Activated CD8-positive, alpha-beta memory T cell treated with anti-CD3 and anti-CD28 coated beads, Interleukin-2, amount 50 U/mL, for 4 hours (primary cell): Measurements from ENCODE around the gene COG3.
"Not testable (repeated sequence)": the region's sequence is repeated elsewhere in the genome, so short reads cannot be mapped to it uniquely, and the experiment has no call there.

Experiments used
- DNase-seq: peaks from one replicate; pipeline ENCODE4 v3.0.0-alpha.2; 2020

COG3 gene, protein sequence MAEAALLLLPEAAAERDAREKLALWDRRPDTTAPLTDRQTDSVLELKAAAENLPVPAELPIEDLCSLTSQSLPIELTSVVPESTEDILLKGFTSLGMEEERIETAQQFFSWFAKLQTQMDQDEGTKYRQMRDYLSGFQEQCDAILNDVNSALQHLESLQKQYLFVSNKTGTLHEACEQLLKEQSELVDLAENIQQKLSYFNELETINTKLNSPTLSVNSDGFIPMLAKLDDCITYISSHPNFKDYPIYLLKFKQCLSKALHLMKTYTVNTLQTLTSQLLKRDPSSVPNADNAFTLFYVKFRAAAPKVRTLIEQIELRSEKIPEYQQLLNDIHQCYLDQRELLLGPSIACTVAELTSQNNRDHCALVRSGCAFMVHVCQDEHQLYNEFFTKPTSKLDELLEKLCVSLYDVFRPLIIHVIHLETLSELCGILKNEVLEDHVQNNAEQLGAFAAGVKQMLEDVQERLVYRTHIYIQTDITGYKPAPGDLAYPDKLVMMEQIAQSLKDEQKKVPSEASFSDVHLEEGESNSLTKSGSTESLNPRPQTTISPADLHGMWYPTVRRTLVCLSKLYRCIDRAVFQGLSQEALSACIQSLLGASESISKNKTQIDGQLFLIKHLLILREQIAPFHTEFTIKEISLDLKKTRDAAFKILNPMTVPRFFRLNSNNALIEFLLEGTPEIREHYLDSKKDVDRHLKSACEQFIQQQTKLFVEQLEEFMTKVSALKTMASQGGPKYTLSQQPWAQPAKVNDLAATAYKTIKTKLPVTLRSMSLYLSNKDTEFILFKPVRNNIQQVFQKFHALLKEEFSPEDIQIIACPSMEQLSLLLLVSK

DNA sequence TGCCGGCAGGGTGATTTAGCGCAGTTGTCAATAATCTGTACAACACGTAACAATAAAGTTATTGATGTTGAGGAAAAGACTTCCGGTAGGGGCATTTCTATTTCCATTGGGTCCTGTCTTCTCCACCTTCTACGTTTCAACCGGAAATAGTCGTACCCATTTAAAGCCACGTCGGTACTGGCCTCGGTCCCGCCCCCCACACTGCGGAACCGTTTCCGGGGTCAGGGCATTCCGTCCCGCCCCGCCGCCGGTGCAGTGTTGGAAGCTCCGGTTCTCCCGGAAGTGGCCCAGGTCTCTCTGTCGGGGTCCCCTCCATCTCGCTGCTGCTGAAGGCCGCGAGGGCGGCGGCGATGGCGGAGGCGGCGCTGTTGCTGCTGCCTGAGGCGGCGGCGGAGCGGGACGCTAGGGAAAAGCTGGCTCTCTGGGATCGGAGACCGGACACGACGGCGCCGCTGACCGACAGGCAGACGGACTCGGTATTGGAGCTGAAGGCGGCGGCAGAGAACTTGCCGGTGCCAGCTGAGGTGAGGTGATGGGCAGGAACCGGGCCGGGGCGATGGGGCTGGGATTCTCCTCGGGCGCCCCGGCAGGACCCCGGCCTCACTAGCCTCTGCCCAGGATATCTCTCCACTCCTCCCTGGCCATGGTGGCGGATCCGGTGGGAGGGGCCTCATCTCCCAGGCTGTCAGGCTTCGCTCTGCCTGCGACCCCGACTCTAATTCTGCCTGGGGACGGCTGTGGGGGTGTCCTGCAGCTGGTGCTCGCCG lies at the start of gene COG3:
COG3 (plus strand) TSS at position 253 of the 767 bp plus-strand sequence; CDS start at position 351, 98 bp downstream.
- peak; percentile 93 for DNase-seq

DNA sequence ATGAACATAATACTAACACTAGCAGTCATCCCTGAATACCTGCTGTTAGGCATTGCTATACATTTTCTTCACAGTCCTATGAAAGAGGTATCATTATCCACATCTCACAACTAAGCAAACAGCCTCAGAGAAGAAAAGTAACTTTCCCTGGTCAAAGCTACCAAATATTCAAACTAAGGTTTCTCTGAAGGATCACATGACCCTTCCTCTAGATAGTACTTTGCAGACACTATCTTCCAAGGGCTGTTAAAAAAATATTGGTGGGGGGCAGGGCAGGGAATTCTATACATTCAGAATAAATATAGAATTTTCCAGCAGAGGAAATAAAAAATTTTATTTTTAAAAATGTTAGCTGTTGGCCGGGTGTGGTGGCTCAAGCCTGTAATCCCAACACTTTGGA lies 49.6 kb upstream of the COG3 start:
- no peak for DNase-seq

GRCh38 chr13:45416516-45417128 lies 48.1 kb upstream of the COG3 start:
- DNase-seq = no peak

DNA sequence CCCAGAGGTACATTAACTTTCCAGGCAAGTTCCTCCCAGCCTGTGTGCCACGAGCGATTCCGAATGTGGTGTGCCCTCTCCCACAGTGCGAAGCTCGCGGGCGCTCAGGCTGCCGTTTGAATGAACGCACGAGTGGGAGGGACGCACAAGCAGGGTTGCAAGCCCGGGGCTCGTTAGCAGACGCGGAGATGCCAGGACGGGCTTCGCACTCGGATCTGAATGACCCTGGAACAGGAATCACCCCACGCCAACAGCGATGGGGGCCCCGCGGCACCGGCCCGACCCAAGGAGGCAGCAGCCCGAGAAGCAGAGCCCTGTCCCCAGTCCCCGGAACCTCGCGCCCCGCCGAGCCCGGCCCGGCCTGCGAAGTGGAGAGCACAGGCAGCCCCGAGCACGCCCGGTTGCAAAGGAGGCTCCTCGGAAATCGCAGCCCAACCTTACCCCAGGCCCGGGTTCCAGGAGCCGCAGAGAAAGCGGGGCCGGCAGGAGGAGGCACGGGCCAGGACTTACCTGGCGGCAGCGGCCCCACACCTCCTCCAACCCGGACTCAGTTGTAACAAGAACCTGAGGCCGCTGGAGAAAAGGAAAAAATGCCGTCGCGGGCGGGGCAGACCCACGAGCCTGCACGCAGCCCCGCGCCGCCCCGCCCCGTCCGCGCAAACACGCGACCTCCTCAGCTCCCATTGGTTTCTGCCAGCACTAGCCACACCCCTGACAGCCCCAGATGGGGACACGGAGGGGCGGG lies 46.8 kb upstream of the COG3 start, which contains the start of gene SLC25A30:
SLC25A30 (minus strand) TSS at position 584 of the 745 bp plus-strand sequence. CDS start 6,948 bp downstream, outside the sequence.
- DNase-seq = peak; percentile 93

DNA sequence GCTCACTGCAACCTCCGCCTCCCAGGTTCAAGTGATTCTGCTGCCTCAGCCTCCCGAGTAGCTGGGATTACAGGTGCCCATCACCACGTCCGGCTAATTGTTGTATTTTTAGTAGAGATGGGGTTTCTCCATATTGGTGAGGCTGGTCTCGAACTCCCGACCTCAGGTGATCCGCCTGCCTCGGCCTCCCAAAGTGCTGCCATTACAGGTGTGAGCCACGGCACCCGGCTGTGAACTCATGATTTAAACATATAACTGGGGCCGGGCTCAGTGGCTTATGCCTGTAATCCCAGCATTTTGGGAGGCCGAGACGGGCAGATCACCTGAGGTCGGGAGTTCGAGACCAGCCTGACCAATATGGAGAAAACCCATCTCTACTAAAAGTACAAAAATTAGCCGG lies 45.4 kb upstream of the COG3 start:
- DNase-seq = not testable (repeated sequence)

- no peak for DNase-seq
Observed at GRCh38 chr13:45419945-45420344, 44.8 kb upstream of the COG3 start.

- DNase-seq = no peak
Observed at GRCh38 chr13:45422731-45423292, 41.9 kb upstream of the COG3 start.

- not testable (repeated sequence) for DNase-seq
Observed at GRCh38 chr13:45426056-45426841, 38.5 kb upstream of the COG3 start.

GRCh38 chr13:45432737-45433380 lies 31.9 kb upstream of the COG3 start:
- DNase-seq = no peak

DNA sequence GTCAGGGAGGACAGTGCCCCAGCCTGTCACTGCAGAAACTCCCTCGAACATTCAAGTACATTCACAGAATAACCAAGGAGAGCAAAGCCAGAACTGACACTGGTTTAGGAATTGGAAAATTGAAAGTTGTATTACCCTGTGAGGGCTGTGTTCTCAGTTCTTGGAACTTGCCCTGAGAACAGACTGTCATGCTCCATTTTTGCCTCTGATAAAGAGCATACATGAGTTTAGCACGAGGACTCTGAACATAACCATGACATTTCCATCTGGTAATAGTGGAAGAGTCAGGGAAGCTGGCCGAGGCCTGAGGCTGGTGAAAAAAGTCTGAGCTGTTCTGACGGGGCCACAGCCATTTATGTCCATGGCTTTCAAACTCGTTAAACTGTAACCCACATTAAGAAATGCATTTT lies 31.4 kb upstream of the COG3 start:
- DNase-seq = no peak

GRCh38 chr13:45434556-45435371 lies 30.0 kb upstream of the COG3 start:
- no peak for DNase-seq

GRCh38 chr13:45436332-45436731 lies 28.4 kb upstream of the COG3 start:
- DNase-seq = no peak

DNA sequence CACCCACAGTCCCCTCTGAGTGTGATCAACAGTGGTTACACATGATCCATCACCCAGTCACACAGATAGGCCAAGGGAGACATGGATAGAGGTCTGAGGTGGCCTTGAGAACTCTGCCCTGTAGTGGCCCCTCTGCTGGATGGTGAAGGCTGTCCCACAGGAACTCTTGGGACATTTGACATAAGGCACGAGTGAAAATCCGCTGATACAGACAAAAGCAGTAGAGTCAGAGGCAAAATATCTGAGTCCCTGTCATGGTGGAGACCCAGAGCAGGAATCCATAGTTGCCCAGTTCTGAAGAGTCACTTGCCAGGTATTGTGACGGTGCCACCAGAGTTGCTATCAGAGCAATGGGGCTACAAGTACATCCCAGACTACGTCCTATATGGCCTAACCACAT lies 27.8 kb upstream of the COG3 start:
- no peak for DNase-seq

GRCh38 chr13:45437947-45438346 lies 26.8 kb upstream of the COG3 start:
- no peak for DNase-seq

- DNase-seq = no peak
Observed at GRCh38 chr13:45439008-45439407, 25.7 kb upstream of the COG3 start.

DNA sequence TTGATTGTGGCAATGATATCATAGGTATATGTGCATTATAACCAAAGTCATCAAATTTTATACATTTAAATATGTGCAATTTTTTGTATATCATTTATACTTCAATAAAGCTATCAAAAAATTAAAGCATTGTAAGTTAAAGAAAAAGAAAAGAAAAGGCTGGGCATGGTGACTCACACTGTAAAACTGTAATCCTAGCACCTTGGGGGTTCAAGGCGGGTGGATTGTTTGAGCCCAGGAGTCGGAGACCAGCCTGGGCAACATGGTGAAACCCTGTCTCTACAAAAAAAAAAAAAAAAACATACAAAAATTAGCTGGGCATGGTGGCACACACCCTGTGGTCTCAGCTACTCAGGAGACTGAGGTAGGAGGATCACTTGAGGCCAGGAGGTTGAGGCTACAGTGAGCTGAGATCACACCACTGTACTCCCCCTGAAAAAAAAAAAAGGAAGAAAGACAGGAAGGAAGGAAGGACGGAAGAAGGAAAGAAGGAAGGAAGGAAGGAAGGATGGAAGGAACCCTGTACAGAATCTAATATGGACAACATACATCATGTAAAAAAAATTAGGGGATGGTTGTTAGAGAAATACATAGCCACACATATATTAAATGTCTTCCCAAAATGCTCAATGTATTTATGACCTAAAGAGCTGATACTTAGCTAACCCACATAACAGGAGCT lies 24.8 kb upstream of the COG3 start:
- DNase-seq = no peak

DNA sequence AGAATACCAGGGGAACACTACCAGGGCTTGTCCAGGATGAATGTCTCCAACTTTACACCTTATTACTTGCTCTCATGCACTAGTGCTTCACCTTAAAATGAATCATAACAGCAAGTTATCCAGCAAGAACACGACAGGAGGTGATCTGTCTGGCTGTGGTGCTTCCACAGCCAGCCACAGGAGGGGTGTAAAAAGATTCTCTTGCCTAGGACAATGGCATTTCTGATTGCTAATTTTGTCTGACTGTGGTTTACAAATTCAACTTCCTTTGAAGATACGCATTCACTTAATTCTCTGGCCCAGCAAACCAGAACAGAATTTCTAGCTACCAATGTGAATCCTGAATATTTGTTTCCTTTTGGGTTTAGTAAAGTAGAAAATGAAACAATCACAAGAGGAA lies 23.1 kb upstream of the COG3 start:
- DNase-seq = no peak

- DNase-seq = no peak
Observed at GRCh38 chr13:45445053-45445452, 19.7 kb upstream of the COG3 start.

DNA sequence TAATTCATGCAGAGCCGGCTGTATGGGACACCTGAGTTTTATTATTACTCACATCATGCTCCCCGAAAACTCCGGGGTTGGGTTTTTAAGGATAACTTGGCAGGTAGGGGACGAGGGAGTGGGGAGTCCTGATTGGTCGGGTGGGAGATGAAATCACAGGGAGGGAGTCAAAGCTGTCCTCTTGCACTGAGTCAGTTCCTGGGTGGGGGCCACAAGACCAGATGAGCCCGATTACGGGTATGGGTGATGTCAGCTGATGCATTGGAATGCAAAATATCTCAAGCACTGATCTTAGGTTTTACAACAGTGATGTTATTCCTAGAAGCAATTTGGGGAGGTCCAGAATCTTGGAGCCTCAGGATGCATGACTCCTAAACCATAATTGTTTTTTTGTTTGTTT lies 18.6 kb upstream of the COG3 start:
- DNase-seq = no peak
